ENCODE results near the gene KDM8.

GRCh38 chr16:27181019-27181790 is 22.1 kb upstream of the KDM8 start:
- TF ChIP-seq SIN3A (IDR thresholded peaks at IDR 0.05; ENCODE audit: borderline replicate concordance, insufficient read depth, low read length): no peak
- TF ChIP-seq TAF1 (IDR thresholded peaks at IDR 0.05; ENCODE audit: borderline replicate concordance, insufficient read depth, low read length): no peak
- no peak for TF ChIP-seq POLR2AphosphoS5 (IDR thresholded peaks at IDR 0.05; ENCODE audit: low read depth, low read length)
